ENCODE measurements around the gene PRSS36.
"Not testable (repeated sequence)": the region's sequence is repeated elsewhere in the genome, so short reads cannot be mapped to it uniquely, and the experiment has no call there.

The PRSS36 gene

GRCh38 chr16:31149894-31150890 lies at the start of gene PRSS36:
TSS of gene PRSS36 (minus strand) at chr16:31150066. CDS start at chr16:31150035, 31 bp downstream.
- no peak for TF ChIP-seq CTCF (IDR thresholded peaks at IDR 0.05; ENCODE audit: unreplicated experiment in 3 of 3)
- peaks cover 54% of the 10 kb centered on the region for H3K27me3 Mint-ChIP-seq (ENCODE audit: low read depth)
- H3K36me3 Mint-ChIP-seq (ENCODE audit: low read depth): no peaks in the 10 kb centered on the region
- no peak within 1 kb of the TSS for H3K27ac Mint-ChIP-seq
- H3K4me3 Mint-ChIP-seq: no peak within 1 kb of the TSS
- no peaks in the 10 kb centered on the region for H3K9me3 Mint-ChIP-seq
- no peaks in the 10 kb centered on the region for H3K4me1 Mint-ChIP-seq

DNA sequence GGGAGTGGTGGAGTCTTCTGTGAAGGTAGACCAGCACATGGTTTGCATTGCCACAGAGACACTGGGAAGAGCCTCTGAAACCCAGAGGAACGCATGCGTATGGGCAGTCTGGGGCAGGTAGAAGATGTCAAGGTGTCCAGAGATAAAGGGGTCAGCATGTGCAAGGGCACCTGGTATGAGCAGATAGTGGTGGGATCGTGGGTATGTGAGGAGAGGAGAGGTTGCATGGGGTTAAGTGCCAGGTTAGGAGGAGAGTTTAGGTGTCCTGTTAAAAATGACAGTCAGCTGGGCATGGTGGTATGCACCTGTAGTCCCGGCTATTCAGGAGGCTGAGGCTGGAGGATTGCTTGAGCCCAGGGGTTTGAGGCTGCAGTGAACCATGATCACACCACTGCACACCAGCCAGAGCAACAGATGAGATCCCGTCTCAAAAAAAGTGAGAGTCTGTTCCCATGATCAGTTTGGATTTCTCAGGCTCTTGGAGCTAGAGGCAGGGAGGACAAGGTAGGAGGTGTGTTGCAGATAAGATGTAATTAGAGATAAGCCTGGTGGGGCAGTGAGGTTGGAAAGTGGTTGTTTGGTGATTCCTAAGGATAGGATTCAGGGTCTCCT lies 49.7 kb upstream of the PRSS36 start:
- TF ChIP-seq CTCF (IDR thresholded peaks at IDR 0.05; ENCODE audit: unreplicated experiment in 3 of 3): no peak
- no peak overlapping the region for H3K27ac Mint-ChIP-seq
- peaks cover 17% of the 10 kb centered on the region for H3K4me1 Mint-ChIP-seq
- H3K36me3 Mint-ChIP-seq (ENCODE audit: low read depth): peaks cover 44% of the 10 kb centered on the region
- H3K27me3 Mint-ChIP-seq (ENCODE audit: low read depth): peaks cover 26% of the 10 kb centered on the region
- peak overlapping the region in 2 of 3 experiments; percentile 15 to 20 for H3K4me3 Mint-ChIP-seq
- H3K9me3 Mint-ChIP-seq: no peaks in the 10 kb centered on the region

DNA sequence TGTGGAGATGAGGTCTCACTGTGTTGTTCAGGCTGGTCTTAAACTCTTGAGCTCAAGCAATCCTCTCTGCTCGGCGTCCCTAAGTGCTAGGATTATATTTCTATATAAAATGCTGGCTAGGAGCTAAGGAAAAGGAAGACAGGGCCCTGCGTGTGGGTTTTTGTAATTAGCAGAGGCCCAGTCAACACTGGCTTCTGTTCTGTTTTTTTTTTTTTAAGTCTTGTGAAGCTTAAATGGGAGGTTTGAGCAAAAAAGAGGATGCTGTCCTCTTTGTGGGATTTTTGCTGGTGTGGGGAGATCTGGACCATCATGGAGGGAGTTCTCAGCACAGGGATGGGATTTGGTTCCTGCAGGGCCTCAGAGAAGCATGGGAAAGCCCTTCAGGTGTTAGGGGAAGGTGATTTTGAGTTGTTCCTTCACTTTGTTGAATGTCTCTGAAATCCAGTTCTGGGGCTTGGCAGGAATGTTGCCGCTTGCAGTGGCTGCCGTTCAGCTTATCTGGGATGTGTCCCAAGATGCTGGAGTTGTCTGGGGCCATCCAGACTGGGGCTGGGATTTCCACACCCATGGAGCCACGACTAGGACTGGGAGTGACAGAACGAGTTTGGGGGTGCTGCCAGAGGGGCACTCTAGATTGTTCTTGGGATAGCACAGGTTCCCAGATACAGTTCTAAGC lies 48.5 kb upstream of the PRSS36 start:
- Mint-ChIP-seq H3K4me1 (peaks cover 14% of the 10 kb centered on the region), H3K9me3 (no peaks in the 10 kb centered on the region), H3K27me3 (ENCODE audit: low read depth) (peaks cover 19% of the 10 kb centered on the region), H3K27ac (no peak overlapping the region), H3K4me3 (no peak overlapping the region), H3K36me3 (ENCODE audit: low read depth) (peaks cover 54% of the 10 kb centered on the region)
- TF ChIP-seq CTCF (IDR thresholded peaks at IDR 0.05; ENCODE audit: unreplicated experiment in 3 of 3): no peak

DNA sequence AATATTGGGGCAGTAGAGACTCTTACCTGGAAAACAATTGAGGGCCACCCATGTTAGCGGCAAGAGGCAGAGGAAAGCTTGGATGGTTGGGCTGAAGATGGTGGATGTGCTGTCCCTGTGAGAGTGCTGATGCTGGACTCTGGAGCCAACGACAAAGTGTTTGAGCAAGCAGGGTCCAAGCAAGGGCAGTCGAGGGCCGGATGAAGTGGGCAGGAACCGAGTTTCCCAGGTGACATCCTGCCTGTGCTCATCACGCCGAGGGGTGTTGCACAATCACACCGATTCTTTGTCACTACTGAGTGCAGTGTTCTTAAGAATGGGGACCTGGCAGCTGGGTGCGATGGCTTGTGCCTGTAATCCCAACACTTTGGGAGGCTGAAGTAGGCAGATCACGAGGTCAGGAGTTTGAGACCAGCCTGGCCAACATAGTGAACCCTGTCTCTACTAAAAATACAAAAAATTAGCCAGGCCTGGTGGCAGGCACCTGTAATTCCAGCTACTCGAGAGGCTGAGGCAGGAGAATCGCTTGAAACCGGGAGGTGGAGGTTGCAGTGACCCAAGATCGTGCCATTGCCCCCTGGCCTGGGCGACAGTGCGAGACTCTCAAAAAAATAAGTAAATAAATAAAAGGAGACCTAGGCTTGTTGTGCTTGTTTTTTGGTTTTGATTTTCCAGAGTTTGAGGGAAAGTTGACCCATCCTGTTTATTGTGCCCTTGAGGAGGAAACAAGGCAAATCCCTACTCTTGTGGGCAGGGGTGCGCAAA lies 46.6 kb upstream of the PRSS36 start:
- Mint-ChIP-seq H3K36me3 (ENCODE audit: low read depth) (peaks cover 69% of the 10 kb centered on the region), H3K4me3 (no peak overlapping the region), H3K9me3 (no peaks in the 10 kb centered on the region), H3K27ac (no peak overlapping the region), H3K4me1 (peaks cover 6% of the 10 kb centered on the region), H3K27me3 (ENCODE audit: low read depth) (peaks cover 11% of the 10 kb centered on the region)
- TF ChIP-seq CTCF (IDR thresholded peaks at IDR 0.05; ENCODE audit: unreplicated experiment in 3 of 3): no peak

- not testable (repeated sequence) for H3K9me3 Mint-ChIP-seq; H3K4me1 Mint-ChIP-seq; H3K4me3 Mint-ChIP-seq; H3K27ac Mint-ChIP-seq; H3K27me3 Mint-ChIP-seq (ENCODE audit: low read depth)
- H3K36me3 Mint-ChIP-seq (ENCODE audit: low read depth): peaks cover 75% of the 10 kb centered on the region
Measured at GRCh38 chr16:31195861-31196260, 46.0 kb upstream of the PRSS36 start.
